ENCODE measurements around the gene AOX1. TPM values are rescaled to one million over a fixed set of nuclear protein-coding genes. Genes with fewer than 3 reads are reported as not detected.

Gene AOX1
- total RNA-seq, 1 donor from 2014 or later = 36.7 TPM

GRCh38 chr2:200661477-200661876 lies 75.7 kb downstream of the AOX1 start:
- TF ChIP-seq CTCF (IDR thresholded peaks at IDR 0.05) = no peak

GRCh38 chr2:200662727-200663126 lies 76.9 kb downstream of the AOX1 start:
- no peaks in the 10 kb centered on the region for H3K4me1 ChIP-seq
- DNase-seq = no peak
- TF ChIP-seq CTCF (IDR thresholded peaks at IDR 0.05) = no peak
- intact Hi-C loops (cut with DNase I) = no loop called here
- ATAC-seq = no peak
- H3K36me3 ChIP-seq = no peaks in the 10 kb centered on the region
- no peaks in the 10 kb centered on the region for H3K27me3 ChIP-seq (ENCODE audit: low read depth)
- H3K4me3 ChIP-seq = no peak overlapping the region
- H3K27ac ChIP-seq = no peak overlapping the region
- H3K9me3 ChIP-seq = no peaks in the 10 kb centered on the region

More at GRCh38 chr2:200661477-200661876, 75.7 kb downstream of the AOX1 start:
- no peaks in the 10 kb centered on the region for H3K4me1 ChIP-seq
- H3K27me3 ChIP-seq (ENCODE audit: low read depth) = no peaks in the 10 kb centered on the region
- no peaks in the 10 kb centered on the region for H3K36me3 ChIP-seq
- intact Hi-C loops (cut with DNase I) = no loop called here
- H3K4me3 ChIP-seq = no peak overlapping the region
- DNase-seq = no peak
- no peaks in the 10 kb centered on the region for H3K9me3 ChIP-seq
- no peak for ATAC-seq
- H3K27ac ChIP-seq = no peak overlapping the region

GRCh38 chr2:200664770-200665494 lies 79.1 kb downstream of the AOX1 start:
- no peak overlapping the region for H3K4me3 ChIP-seq
- no peaks in the 10 kb centered on the region for H3K27me3 ChIP-seq (ENCODE audit: low read depth)
- ATAC-seq (no peak), DNase-seq (no peak)
- TF ChIP-seq CTCF (IDR thresholded peaks at IDR 0.05) = no peak
- H3K27ac ChIP-seq = no peak overlapping the region
- intact Hi-C loops (cut with DNase I) = no loop called here
- no peaks in the 10 kb centered on the region for H3K36me3 ChIP-seq
- H3K4me1 ChIP-seq = no peaks in the 10 kb centered on the region
- H3K9me3 ChIP-seq = no peaks in the 10 kb centered on the region

GRCh38 chr2:200665626-200666453 lies 80.0 kb downstream of the AOX1 start:
- Histone ChIP-seq H3K4me1 (no peaks in the 10 kb centered on the region), H3K9me3 (no peaks in the 10 kb centered on the region), H3K4me3 (no peak overlapping the region), H3K36me3 (no peaks in the 10 kb centered on the region), H3K27me3 (ENCODE audit: low read depth) (no peaks in the 10 kb centered on the region), H3K27ac (no peak overlapping the region)
- DNase-seq = no peak
- no peak for TF ChIP-seq CTCF (IDR thresholded peaks at IDR 0.05)
- no peak for ATAC-seq
- intact Hi-C loops (cut with DNase I) = no loop called here

GRCh38 chr2:200667413-200667812 lies 81.6 kb downstream of the AOX1 start:
- H3K4me1 ChIP-seq = no peaks in the 10 kb centered on the region
- no peak overlapping the region for H3K27ac ChIP-seq
- intact Hi-C loops (cut with DNase I) = no loop called here
- DNase-seq (no peak), ATAC-seq (no peak)
- H3K9me3 ChIP-seq = no peaks in the 10 kb centered on the region
- H3K36me3 ChIP-seq = no peaks in the 10 kb centered on the region
- H3K4me3 ChIP-seq = no peak overlapping the region
- TF ChIP-seq CTCF (IDR thresholded peaks at IDR 0.05) = no peak
- H3K27me3 ChIP-seq (ENCODE audit: low read depth) = no peaks in the 10 kb centered on the region
